AG04449 (cell line): ENCODE data around the gene UBE2V1.

Experiments used
- CTCF ChIA-PET: fragments of 350-600 bp; formaldehyde crosslinking; extraction: SDS; loops from one replicate; lab custom pipeline; 2021; ENCODE audit warnings: antibody characterized with exemption; lab: Yijun Ruan, JAX
- POLR2A ChIA-PET: fragments of 400-600, 350-600 bp; formaldehyde crosslinking; extraction: SDS; loops from one replicate; lab custom pipeline; 2020; ENCODE audit warnings: antibody characterized with exemption, inconsistent platforms; lab: Yijun Ruan, JAX
- DNase-seq: peaks from one replicate; pipeline ENCODE4 v3.0.0-alpha.2; 2010; ENCODE audit warnings: low read depth, low spot score
- H3K4me3 ChIP-seq: 2 replicates; pipeline ENCODE4 v1.5.1; 2011; ENCODE audit warnings: low read depth, mild to moderate bottlenecking, control low read depth, low read length
- TF ChIP-seq, protein P1 (sequence below): IDR thresholded peaks from one replicate; pipeline ENCODE4 v1.5.1; 2011; ENCODE audit warnings: mild to moderate bottlenecking, moderate library complexity, low read length, control low read depth, inconsistent platforms; ENCODE audit not compliant: insufficient read depth; ENCODE audit errors: missing control alignments

Gene UBE2V1

GRCh38 chr20:50042370-50043313, 70.3 kb downstream of the UBE2V1 start:
- CTCF ChIA-PET, result interaction anchor here (1.1 kb wide), 1 partner anchor 28 kb away, joined by 5 read pairs; no protein-coding TSS in a partner anchor
- TF ChIP-seq, protein P1, sequence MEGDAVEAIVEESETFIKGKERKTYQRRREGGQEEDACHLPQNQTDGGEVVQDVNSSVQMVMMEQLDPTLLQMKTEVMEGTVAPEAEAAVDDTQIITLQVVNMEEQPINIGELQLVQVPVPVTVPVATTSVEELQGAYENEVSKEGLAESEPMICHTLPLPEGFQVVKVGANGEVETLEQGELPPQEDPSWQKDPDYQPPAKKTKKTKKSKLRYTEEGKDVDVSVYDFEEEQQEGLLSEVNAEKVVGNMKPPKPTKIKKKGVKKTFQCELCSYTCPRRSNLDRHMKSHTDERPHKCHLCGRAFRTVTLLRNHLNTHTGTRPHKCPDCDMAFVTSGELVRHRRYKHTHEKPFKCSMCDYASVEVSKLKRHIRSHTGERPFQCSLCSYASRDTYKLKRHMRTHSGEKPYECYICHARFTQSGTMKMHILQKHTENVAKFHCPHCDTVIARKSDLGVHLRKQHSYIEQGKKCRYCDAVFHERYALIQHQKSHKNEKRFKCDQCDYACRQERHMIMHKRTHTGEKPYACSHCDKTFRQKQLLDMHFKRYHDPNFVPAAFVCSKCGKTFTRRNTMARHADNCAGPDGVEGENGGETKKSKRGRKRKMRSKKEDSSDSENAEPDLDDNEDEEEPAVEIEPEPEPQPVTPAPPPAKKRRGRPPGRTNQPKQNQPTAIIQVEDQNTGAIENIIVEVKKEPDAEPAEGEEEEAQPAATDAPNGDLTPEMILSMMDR, result no peak
- no peak for DNase-seq
- H3K4me3 ChIP-seq, result no peak overlapping the region
- POLR2A ChIA-PET, result no interaction called here

- TF ChIP-seq, protein P1, result no peak
- no peak overlapping the region for H3K4me3 ChIP-seq
- ChIA-PET CTCF (interaction anchor here (1.1 to 1.2 kb wide), 2 partner anchors 30 kb away, joined by 3 to 5 read pairs; no protein-coding TSS in a partner anchor), POLR2A (no interaction called here)
- no peak for DNase-seq
These were observed 71.6 kb downstream of the UBE2V1 start for GRCh38 chr20:50041246-50041873.

DNA sequence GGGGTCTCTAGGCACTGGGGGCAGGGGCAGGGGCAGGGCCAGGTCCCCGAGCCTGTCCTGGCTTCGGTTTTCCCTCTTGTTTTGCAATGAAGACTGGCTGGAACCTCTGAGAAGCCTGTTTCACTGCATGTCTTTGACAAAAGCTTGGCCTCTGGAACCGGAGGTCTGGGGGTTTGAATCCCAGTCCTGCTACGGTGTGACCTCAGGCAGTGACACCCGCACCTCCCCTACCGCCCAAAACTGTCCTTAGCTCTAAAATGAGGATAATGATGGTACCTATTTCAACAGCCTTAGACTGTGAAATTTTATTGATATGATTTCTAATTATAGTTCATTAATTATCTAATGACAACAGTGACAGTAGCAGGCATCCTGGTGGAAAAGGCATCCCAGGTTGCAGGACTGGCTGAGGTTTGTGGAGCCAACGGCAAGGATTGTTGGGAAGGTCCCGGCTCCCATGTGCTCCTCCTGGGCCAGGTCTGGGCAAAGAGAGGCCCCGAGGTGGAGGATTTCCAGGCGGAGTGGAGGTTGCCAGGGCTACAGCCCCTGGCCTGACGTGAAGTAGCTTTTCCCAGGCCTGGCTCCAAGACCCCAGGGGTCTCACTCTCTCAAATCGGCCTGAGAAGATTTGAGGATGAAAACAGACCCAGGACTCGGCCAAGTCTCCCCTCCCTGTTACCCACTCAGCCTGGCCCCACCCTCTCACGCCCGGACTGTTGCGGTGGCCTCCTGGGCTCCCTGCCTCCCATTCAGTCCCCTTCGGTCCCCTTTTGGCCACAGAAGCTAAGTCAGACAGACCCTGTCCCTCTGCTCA, 72.3 kb downstream of the UBE2V1 start:
- CTCF ChIA-PET, result interaction anchor here (0.7 to 1.6 kb wide), 3 partner anchors 10 to 63 kb away, joined by 3 read pairs; no protein-coding TSS in a partner anchor
- H3K4me3 ChIP-seq, result no peak overlapping the region
- POLR2A ChIA-PET, result no interaction called here
- no peak for DNase-seq
- TF ChIP-seq, protein P1, result no peak

DNA sequence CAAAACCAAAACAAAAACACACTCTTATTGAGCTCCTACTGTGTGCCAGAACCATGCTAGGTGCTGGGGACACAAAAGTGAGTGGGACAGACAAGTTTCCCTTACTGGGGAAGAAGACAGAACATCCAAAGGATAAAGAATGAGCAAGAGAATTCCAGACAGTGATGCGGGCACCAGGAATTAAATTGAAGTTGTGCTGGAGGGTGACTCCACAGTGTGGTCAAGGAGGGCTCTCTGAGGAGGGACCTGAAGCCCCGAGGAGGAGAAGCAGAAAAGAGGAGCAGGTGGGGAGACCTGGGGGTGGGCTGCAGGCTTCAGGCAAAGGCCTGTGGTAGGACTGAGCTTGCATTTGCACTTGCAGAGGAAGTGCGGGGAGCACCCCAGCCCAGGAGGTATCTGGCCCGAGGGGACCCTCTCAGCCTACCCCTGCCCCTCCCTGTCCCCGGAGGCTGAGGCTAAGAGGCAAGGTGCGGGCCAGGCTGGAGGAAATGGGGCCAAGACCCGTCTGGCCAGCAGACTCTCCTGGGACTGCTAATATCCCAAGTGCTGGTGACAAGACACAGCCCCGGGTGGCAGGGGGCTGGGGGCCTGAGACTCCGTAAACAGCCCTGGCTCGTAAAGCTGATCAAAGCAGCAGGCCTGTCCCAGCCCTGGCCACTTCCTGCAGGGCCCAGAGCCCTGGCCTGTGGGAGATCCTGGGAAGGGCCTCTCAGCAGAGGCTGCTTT, 73.1 kb downstream of the UBE2V1 start:
- CTCF ChIA-PET, result interaction anchor here (0.7 to 1.6 kb wide), 3 partner anchors 9 to 62 kb away, joined by 3 read pairs; no protein-coding TSS in a partner anchor
- POLR2A ChIA-PET, result no interaction called here
- no peak overlapping the region for H3K4me3 ChIP-seq
- TF ChIP-seq, protein P1, result no peak
- no peak for DNase-seq

GRCh38 chr20:50038574-50038991, 74.4 kb downstream of the UBE2V1 start:
- no peak overlapping the region for H3K4me3 ChIP-seq
- no peak for DNase-seq
- TF ChIP-seq, protein P1, result no peak
- ChIA-PET POLR2A (interaction anchor here (1.2 kb wide), 1 partner anchor 10 kb away, joined by 4 read pairs; no protein-coding TSS in a partner anchor), CTCF (interaction anchor here (2.2 kb wide), 1 partner anchor 32 kb away, joined by 9 read pairs; no protein-coding TSS in a partner anchor)
